ENCODE results near the gene KCNK4. TPM values are rescaled to one million over a fixed set of nuclear protein-coding genes. Genes with fewer than 3 reads are reported as not detected.

The KCNK4 gene
- total and polyA plus RNA-seq, 2 of the 13 experiments (the other 11 are each of a cell fraction or from before 2014, with no cell fraction given): not detected

DNA sequence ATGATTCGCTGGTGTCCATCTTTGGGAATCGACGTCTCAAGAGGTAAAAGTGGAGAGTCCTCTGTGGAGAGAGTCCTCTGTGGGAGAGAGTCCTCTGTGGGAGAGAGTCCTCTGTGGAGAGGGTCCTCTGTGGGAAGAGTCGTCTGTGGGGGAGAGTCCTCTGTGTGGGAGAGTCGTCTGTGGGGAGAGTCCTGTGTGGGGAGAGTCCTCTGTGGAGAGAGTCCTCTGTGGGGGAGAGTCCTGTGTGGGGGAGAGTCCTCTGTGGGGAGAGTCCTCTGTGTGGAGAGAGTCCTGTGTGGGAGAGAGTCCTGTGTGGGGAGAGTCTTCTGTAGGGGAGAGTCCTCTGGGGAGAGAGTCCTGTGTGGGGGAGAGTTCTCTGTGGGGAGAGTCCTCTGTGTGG is 29.9 kb downstream of the KCNK4 start:
- no peak overlapping the region for H3K9ac ChIP-seq (ENCODE audit: insufficient read depth, low read depth, low read length)
- BruUV-seq (replicated peaks): no TSS peak
- TF ChIP-seq BCL6 (CRISPR knock-in tag; IDR thresholded peaks at IDR 0.05): no peak
- TF ChIP-seq SNAPC2 (CRISPR knock-in tag; IDR thresholded peaks at IDR 0.05): no peak
- no peak for TF ChIP-seq KLF15 (CRISPR knock-in tag; IDR thresholded peaks at IDR 0.05; ENCODE audit: borderline replicate concordance)
- TF ChIP-seq MTF2 (CRISPR knock-in tag; IDR thresholded peaks at IDR 0.05; ENCODE audit: borderline replicate concordance): no peak
- no peak for TF ChIP-seq ZNF101 (CRISPR knock-in tag; IDR thresholded peaks at IDR 0.05; ENCODE audit: borderline replicate concordance, low read depth)
- TF ChIP-seq, protein P1, sequence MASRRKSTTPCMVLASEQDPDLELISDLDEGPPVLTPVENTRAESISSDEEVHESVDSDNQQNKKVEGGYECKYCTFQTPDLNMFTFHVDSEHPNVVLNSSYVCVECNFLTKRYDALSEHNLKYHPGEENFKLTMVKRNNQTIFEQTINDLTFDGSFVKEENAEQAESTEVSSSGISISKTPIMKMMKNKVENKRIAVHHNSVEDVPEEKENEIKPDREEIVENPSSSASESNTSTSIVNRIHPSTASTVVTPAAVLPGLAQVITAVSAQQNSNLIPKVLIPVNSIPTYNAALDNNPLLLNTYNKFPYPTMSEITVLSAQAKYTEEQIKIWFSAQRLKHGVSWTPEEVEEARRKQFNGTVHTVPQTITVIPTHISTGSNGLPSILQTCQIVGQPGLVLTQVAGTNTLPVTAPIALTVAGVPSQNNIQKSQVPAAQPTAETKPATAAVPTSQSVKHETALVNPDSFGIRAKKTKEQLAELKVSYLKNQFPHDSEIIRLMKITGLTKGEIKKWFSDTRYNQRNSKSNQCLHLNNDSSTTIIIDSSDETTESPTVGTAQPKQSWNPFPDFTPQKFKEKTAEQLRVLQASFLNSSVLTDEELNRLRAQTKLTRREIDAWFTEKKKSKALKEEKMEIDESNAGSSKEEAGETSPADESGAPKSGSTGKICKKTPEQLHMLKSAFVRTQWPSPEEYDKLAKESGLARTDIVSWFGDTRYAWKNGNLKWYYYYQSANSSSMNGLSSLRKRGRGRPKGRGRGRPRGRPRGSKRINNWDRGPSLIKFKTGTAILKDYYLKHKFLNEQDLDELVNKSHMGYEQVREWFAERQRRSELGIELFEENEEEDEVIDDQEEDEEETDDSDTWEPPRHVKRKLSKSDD (CRISPR knock-in tag; IDR thresholded peaks at IDR 0.05; ENCODE audit: low read depth): no peak
- no peak for TF ChIP-seq REXO4 (CRISPR knock-in tag; IDR thresholded peaks at IDR 0.05; ENCODE audit: borderline replicate concordance)
- no peak for TF ChIP-seq TAF15 (IDR thresholded peaks at IDR 0.05; ENCODE audit: low read depth, low read length, poor library complexity, severe bottlenecking)
- TF ChIP-seq BORCS8-MEF2B (CRISPR knock-in tag; IDR thresholded peaks at IDR 0.05): no peak
- no peak for TF ChIP-seq SRSF9 (IDR thresholded peaks at IDR 0.05; ENCODE audit: borderline replicate concordance, insufficient read depth, low read depth, low read length, poor library complexity, severe bottlenecking)
- TF ChIP-seq HNRNPH1 (optimal IDR thresholded peaks at IDR 0.05; ENCODE audit: low read depth, low read length): no peak
- TF ChIP-seq ZGPAT (CRISPR knock-in tag; IDR thresholded peaks at IDR 0.05): no peak
- TF ChIP-seq HMGXB3 (CRISPR knock-in tag; IDR thresholded peaks at IDR 0.05; ENCODE audit: borderline replicate concordance): no peak
- TF ChIP-seq ZFP41 (CRISPR knock-in tag; IDR thresholded peaks at IDR 0.05; ENCODE audit: borderline replicate concordance): no peak
- TF ChIP-seq EEA1 (CRISPR knock-in tag; IDR thresholded peaks at IDR 0.05; ENCODE audit: borderline replicate concordance): no peak
- no peak for TF ChIP-seq PHF5A (CRISPR knock-in tag; IDR thresholded peaks at IDR 0.05; ENCODE audit: low read depth, unreplicated experiment)
- no peak for TF ChIP-seq XBP1 (CRISPR knock-in tag; IDR thresholded peaks at IDR 0.05)

More for the DNA sequence above, 29.9 kb downstream of the KCNK4 start:
- no peaks in the 10 kb centered on the region for H3K9me3 ChIP-seq (ENCODE audit: low read length)
- intact Hi-C loops (cut with micrococcal nuclease; ENCODE audit: unreplicated experiment): no loop called here
- FAIRE-seq (no peak), DNase-seq (ENCODE audit: low spot score) (no peak), ATAC-seq (no peak)
- ChIA-PET POLR2A (no interaction called here), CTCF (ENCODE audit: low intra/inter-chr PET ratio, low total read pairs) (no interaction called here)
- 94% methylated on average over 5 of the region's 5 CpGs for WGBS (ENCODE audit: low lambda C conversion rate)
- H3K4me2 ChIP-seq (ENCODE audit: low read depth, low read length): no peak overlapping the region
- peaks cover 1 to 18% of the 10 kb centered on the region in 2 experiments; a peak in 2 of 5 replicates for H3K36me3 ChIP-seq (replicated peaks in 1 of 2; ENCODE audit: control insufficient read depth in 1 of 2, insufficient read depth in 2 of 2, low read length in 2 of 2)
- no peak overlapping the region for H2AFZ ChIP-seq (ENCODE audit: low read length)
- H3K27me3 ChIP-seq (ENCODE audit: control insufficient read depth in 1 of 2, insufficient read depth in 2 of 2, low read length in 2 of 2): no peaks in the 10 kb centered on the region; a peak in 1 of 5 replicates
- H3K4me3 ChIP-seq (replicated peaks in 1 of 3; ENCODE audit: insufficient read depth in 1 of 3, low read depth in 2 of 3, low read length in 3 of 3): no peak overlapping the region
- in situ Hi-C loops (cut with HindIII; ENCODE audit: extremely low pct_ligation_motif_present, low pct_unique_long_range_greater_than_20kb): no loop called here
- no peak overlapping the region for H3K27ac ChIP-seq (ENCODE audit: extremely low read length, insufficient read depth, low read length)
- peaks cover 15% of the 10 kb centered on the region for H3K79me2 ChIP-seq (ENCODE audit: insufficient read depth, low read length)
- H4K20me1 ChIP-seq (ENCODE audit: insufficient read depth, low read length): no peaks in the 10 kb centered on the region
- peaks cover 19% of the 10 kb centered on the region for H3K4me1 ChIP-seq (ENCODE audit: insufficient read depth, low read length)

Data from HepG2 (cell line).